ENCODE data around the gene GSTO2.

DNA sequence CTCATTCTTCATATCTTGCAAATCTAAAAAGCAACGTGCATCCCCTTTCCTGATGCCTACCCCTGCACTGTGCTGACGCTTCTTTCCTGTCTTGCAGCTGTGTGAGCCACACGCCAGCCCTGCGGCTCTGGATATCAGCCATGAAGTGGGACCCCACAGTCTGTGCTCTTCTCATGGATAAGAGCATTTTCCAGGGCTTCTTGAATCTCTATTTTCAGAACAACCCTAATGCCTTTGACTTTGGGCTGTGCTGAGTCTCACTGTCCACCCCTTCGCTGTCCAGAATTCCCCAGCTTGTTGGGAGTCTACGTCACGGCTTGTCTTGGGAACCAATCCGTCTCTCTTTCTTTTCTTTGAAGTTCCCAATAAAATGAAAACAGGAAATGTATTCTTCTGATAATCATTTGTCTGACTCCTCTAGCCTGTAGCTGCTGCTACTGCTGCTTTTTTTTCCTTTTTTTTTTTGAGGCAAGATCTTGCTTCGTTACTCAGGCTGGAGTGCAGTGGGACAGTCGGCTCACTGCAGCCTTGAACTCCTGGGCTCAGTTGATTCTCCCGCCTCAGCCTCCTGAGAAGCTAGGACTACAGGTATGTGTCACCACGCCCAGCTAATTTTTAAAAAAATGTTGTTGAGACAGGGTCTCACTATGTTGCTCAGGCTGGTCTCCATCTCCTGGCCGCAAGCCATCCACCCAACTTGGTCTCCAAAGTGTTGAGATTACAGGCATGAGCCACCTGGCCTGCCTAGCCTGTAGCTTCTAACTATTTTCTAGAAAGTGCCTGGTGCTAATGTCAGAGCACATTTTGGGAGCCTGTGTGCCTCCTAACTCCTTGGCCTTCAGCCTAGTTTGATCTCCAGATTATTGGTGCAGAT lies 30.3 kb downstream of the GSTO2 start:
- TF ChIP-seq, protein P1, sequence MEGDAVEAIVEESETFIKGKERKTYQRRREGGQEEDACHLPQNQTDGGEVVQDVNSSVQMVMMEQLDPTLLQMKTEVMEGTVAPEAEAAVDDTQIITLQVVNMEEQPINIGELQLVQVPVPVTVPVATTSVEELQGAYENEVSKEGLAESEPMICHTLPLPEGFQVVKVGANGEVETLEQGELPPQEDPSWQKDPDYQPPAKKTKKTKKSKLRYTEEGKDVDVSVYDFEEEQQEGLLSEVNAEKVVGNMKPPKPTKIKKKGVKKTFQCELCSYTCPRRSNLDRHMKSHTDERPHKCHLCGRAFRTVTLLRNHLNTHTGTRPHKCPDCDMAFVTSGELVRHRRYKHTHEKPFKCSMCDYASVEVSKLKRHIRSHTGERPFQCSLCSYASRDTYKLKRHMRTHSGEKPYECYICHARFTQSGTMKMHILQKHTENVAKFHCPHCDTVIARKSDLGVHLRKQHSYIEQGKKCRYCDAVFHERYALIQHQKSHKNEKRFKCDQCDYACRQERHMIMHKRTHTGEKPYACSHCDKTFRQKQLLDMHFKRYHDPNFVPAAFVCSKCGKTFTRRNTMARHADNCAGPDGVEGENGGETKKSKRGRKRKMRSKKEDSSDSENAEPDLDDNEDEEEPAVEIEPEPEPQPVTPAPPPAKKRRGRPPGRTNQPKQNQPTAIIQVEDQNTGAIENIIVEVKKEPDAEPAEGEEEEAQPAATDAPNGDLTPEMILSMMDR (IDR thresholded peaks at IDR 0.05; ENCODE audit: low read length), result no peak
- TF ChIP-seq EZH2 (IDR thresholded peaks at IDR 0.05; ENCODE audit: borderline replicate concordance, low read length), result no peak
